HepG2 (cell line): Measurements from ENCODE around the gene SLAMF9. TPM values are rescaled to one million over a fixed set of nuclear protein-coding genes. Genes with fewer than 3 reads are reported as not detected.

ENCODE experiments used
- ATAC-seq: fragments of 200-7000 bp; cut with Tn5 transposase; 3 replicates; pipeline ENCODE4 v1.9.1; 2020; ENCODE audit warnings: mild to moderate bottlenecking, moderate library complexity
- BruUV-seq: library from RNA; stranded (reverse); fragments of 400-500 nt; replicated peaks from 2 replicates; lab custom pipeline; 2021; lab: Mats Ljungman, UMichigan
- CTCF ChIA-PET: fragments of 300-600 bp; formaldehyde crosslinking; extraction: SDS; loops from one replicate; lab custom pipeline; 2021; ENCODE audit warnings: low total read pairs, inconsistent platforms, low intra/inter-chr PET ratio; lab: Yijun Ruan, JAX
- POLR2A ChIA-PET: fragments of 350-600 bp; sonication (Branson Sonifier 250); formaldehyde crosslinking; loops from one replicate; lab custom pipeline; 2020; ENCODE audit warnings: antibody characterized with exemption, inconsistent platforms; lab: Yijun Ruan, JAX
- DNase-seq: peaks from one replicate; pipeline ENCODE4 v3.0.0-alpha.2; 2015; ENCODE audit warnings: low spot score
- FAIRE-seq: peaks from 3 replicates; lab custom pipeline; 2011; peaks lifted over from hg19 to GRCh38; lab: Jason Lieb, UNC
- H2AFZ ChIP-seq: one replicate; pipeline ENCODE4 v1.6.1; 2011; ENCODE audit warnings: low read length, inconsistent platforms
- H3K27ac ChIP-seq: fragments of 300-600 bp; 3 replicates; pipeline ENCODE4 v1.8.0; 2011; ENCODE audit warnings: mixed run types, mild to moderate bottlenecking, mixed read lengths, low read length, inconsistent platforms; ENCODE audit not compliant: insufficient read depth; ENCODE audit errors: extremely low read length
- H3K27me3 ChIP-seq, 2 experiments: fragments of 200-600 bp in 1 of 2; 2 replicates in 1 of 2; 3 replicates in 1 of 2; pipeline versions ENCODE4 v1.6.0 to v1.8.0; 2011; ENCODE audit warnings: low read length in 2 of 2, mild to moderate bottlenecking in 2 of 2, moderate library complexity in 2 of 2, inconsistent platforms in 1 of 2; ENCODE audit not compliant: insufficient read depth in 2 of 2, control insufficient read depth in 1 of 2
- H3K36me3 ChIP-seq, 2 experiments: fragments of 200-600 bp in 1 of 2; replicated peaks in 1 of 2; 2 replicates in 1 of 2; 3 replicates in 1 of 2; pipeline versions ENCODE4 v1.5.1 to v1.8.0; 2011; ENCODE audit warnings: low read length in 2 of 2, inconsistent platforms in 1 of 2; ENCODE audit not compliant: insufficient read depth in 2 of 2, control insufficient read depth in 1 of 2
- H3K4me1 ChIP-seq: 2 replicates; pipeline ENCODE4 v1.5.1; 2012; ENCODE audit warnings: low read length, inconsistent platforms; ENCODE audit not compliant: insufficient read depth
- H3K4me2 ChIP-seq: 2 replicates; pipeline ENCODE4 v1.6.0; 2011; ENCODE audit warnings: low read depth, low read length, inconsistent platforms
- H3K4me3 ChIP-seq, 3 experiments: fragments of 200-600 bp in 1 of 3; sonication (generic), shearing (Covaris generic) in 1 of 3; replicated peaks in 1 of 3; 2 replicates each; pipeline ENCODE4 v1.5.1; 2011 to 2016; ENCODE audit warnings: low read length in 3 of 3, inconsistent platforms in 2 of 3, low read depth in 2 of 3, mild to moderate bottlenecking in 2 of 3, control low read depth in 1 of 3, mixed read lengths in 1 of 3; ENCODE audit not compliant: insufficient read depth in 1 of 3
- H3K79me2 ChIP-seq: one replicate; pipeline ENCODE4 v1.6.1; 2011; ENCODE audit warnings: low read length, inconsistent platforms; ENCODE audit not compliant: insufficient read depth
- H3K9ac ChIP-seq: 2 replicates; pipeline ENCODE4 v1.6.0; 2011; ENCODE audit warnings: mild to moderate bottlenecking, low read depth, low read length, inconsistent platforms; ENCODE audit not compliant: insufficient read depth
- H3K9me3 ChIP-seq: 2 replicates; pipeline ENCODE4 v1.5.1; 2012; ENCODE audit warnings: mild to moderate bottlenecking, low read length
- H4K20me1 ChIP-seq: 2 replicates; pipeline ENCODE4 v1.6.0; 2011; ENCODE audit warnings: inconsistent platforms, mild to moderate bottlenecking, low read length, moderate library complexity; ENCODE audit not compliant: insufficient read depth
- BCLAF1 ChIP-seq: fragments of 450-650 bp; IDR thresholded peaks from 2 replicates; pipeline ENCODE4 v1.6.1; 2017; ENCODE audit warnings: mild to moderate bottlenecking
- CENPBD1 ChIP-seq: sonication (generic); formaldehyde crosslinking; IDR thresholded peaks from 2 replicates; pipeline ENCODE4 v1.8.0; 2022; ENCODE audit warnings: missing genetic modification reagents, low read depth, mild to moderate bottlenecking, borderline replicate concordance
- FOXA1 ChIP-seq, 2 experiments: fragments of 450-650 bp in 1 of 2; sonication (generic) in 1 of 2; formaldehyde crosslinking in 1 of 2; IDR thresholded peaks; 2 replicates each; pipeline versions ENCODE4 v1.4.0 to v1.6.1; 2016 to 2020; ENCODE audit warnings: missing genetic modification reagents in 1 of 2
- GABPA ChIP-seq, 2 experiments: IDR thresholded peaks; 2 replicates each; pipeline ENCODE4 v1.6.1; 2011 to 2016; ENCODE audit warnings: low read depth in 2 of 2, low read length in 1 of 2, missing biosample characterization in 1 of 2, missing genetic modification characterization in 1 of 2
- MBD4 ChIP-seq: IDR thresholded peaks from 2 replicates; pipeline ENCODE4 v1.6.1; 2012; ENCODE audit warnings: low read length, inconsistent platforms, borderline replicate concordance
- NR1H2 ChIP-seq: sonication (generic); formaldehyde crosslinking; IDR thresholded peaks from 2 replicates; pipeline ENCODE4 v1.8.1; 2022; ENCODE audit warnings: low read depth, missing genetic modification reagents, borderline replicate concordance
- PRDM15 ChIP-seq: sonication (generic); formaldehyde crosslinking; IDR thresholded peaks from 2 replicates; pipeline ENCODE4 v1.4.0; 2020; ENCODE audit warnings: missing genetic modification reagents
- SIX1 ChIP-seq: sonication (generic); formaldehyde crosslinking; IDR thresholded peaks from 2 replicates; pipeline ENCODE4 v1.4.0; 2020; ENCODE audit warnings: missing genetic modification reagents, borderline replicate concordance
- TCF7L2 ChIP-seq: IDR thresholded peaks from 2 replicates; pipeline ENCODE4 v1.6.1; 2011; ENCODE audit warnings: mild to moderate bottlenecking, low read depth, low read length, moderate library complexity
- U2AF2 ChIP-seq: fragments of 200-400 bp; formaldehyde crosslinking; IDR thresholded peaks from 2 replicates; pipeline ENCODE4 v1.6.1; 2017; ENCODE audit warnings: low read depth, mild to moderate bottlenecking, low read length
- ZNF136 ChIP-seq: sonication (generic); formaldehyde crosslinking; IDR thresholded peaks from 2 replicates; pipeline ENCODE4 v1.8.1; 2022; ENCODE audit warnings: low read depth, mild to moderate bottlenecking, moderate library complexity, missing genetic modification reagents
- ZNF143 ChIP-seq: sonication (generic); formaldehyde crosslinking; IDR thresholded peaks from 2 replicates; pipeline ENCODE4 v1.4.0; 2020; ENCODE audit warnings: missing genetic modification reagents
- ZNF281 ChIP-seq: sonication (generic); formaldehyde crosslinking; IDR thresholded peaks from 2 replicates; pipeline ENCODE4 v1.4.0; 2020; ENCODE audit warnings: missing genetic modification reagents, borderline replicate concordance
- ZNF572 ChIP-seq: sonication (generic); formaldehyde crosslinking; IDR thresholded peaks from 2 replicates; pipeline ENCODE4 v1.5.1; 2020; ENCODE audit warnings: mild to moderate bottlenecking, missing genetic modification reagents
- ZNF816 ChIP-seq: sonication (generic); formaldehyde crosslinking; IDR thresholded peaks from 2 replicates; pipeline ENCODE4 v1.8.0; 2022; ENCODE audit warnings: missing genetic modification reagents, mild to moderate bottlenecking, borderline replicate concordance
- WGBS: methylation state at CpG from one replicate; pipeline ENCODE4 v1.1.6; 2017; ENCODE audit warnings: low lambda C conversion rate; 5-methylcytosine and 5-hydroxymethylcytosine counted together
- in situ Hi-C: cut with HindIII; loops from 2 replicates; pipeline ENCODE4 v1.10.0; 2017; ENCODE audit warnings: low pct_unique_long_range_greater_than_20kb; ENCODE audit not compliant: extremely low pct_ligation_motif_present
- intact Hi-C: fragments of 100-400 bp; cut with micrococcal nuclease; formaldehyde crosslinking; loops from one replicate; pipeline ENCODE4 v1.10.0; 2022; ENCODE audit not compliant: unreplicated experiment
- polyA plus RNA-seq, 8 experiments: library from polyadenylated mRNA; depleted of rRNA in 3 of 8; stranded (reverse) in 7 of 8; unstranded in 1 of 8; fragments of >200 nt; fragmentation: Illumina TruSeq in 4 of 8; extraction: Trizol in 4 of 8; gene quantifications; 2 replicates each; pipeline versions ENCODE4 v1.2.1 to v1.2.3, GENCODE V29; 2011 to 2016; ENCODE audit warnings: low read depth in 4 of 8, missing spikeins in 1 of 8, mixed read lengths in 1 of 8; ENCODE audit not compliant: insufficient read depth in 1 of 8
- total RNA-seq, 5 experiments: library from RNA; depleted of rRNA; stranded (reverse); fragments of >200 nt; fragmentation: Illumina TruSeq; extraction: Trizol; gene quantifications; 2 replicates each; pipeline ENCODE4 v1.2.3, GENCODE V29; 2016; ENCODE audit warnings: low read depth in 1 of 5

SLAMF9 gene
- total and polyA plus RNA-seq, 2 of the 13 experiments (the other 11 are each of a cell fraction or from before 2014, with no cell fraction given), result 0.82 TPM; not detected in 1

GRCh38 chr1:159994896-159995295 is 40.9 kb upstream of the SLAMF9 start:
- no peak for DNase-seq
- Histone ChIP-seq H4K20me1 (no peaks in the 10 kb centered on the region), H3K9ac (no peak overlapping the region), H3K36me3 (no peaks in the 10 kb centered on the region), H3K27me3 (no peaks in the 10 kb centered on the region), H3K4me3 (no peak overlapping the region), H3K4me1 (peaks cover 8% of the 10 kb centered on the region; the same call in 1 of the 2 replicates), H3K9me3 (no peaks in the 10 kb centered on the region), H3K27ac (no peak overlapping the region), H3K4me2 (no peak overlapping the region), H3K79me2 (no peaks in the 10 kb centered on the region), H2AFZ (no peak overlapping the region)
- intact Hi-C loops (no loop called here), in situ Hi-C loops (no loop called here)
- no peak for FAIRE-seq
- no TSS peak for BruUV-seq
- ChIA-PET CTCF (no interaction called here), POLR2A (no interaction called here)
- no peak for ATAC-seq
- WGBS, result 18% methylated on average over 2 of the region's 2 CpGs
- no peak for TF ChIP-seq PRDM15 (CRISPR knock-in tag)
- TF ChIP-seq ZNF281 (CRISPR knock-in tag), result no peak
- no peak for TF ChIP-seq FOXA1 (IDR thresholded peaks at IDR 0.05)
- no peak for TF ChIP-seq FOXA1 (CRISPR knock-in tag; IDR thresholded peaks at IDR 0.05)
- no peak for TF ChIP-seq U2AF2
- TF ChIP-seq ZNF143, result no peak
- no peak for TF ChIP-seq ZNF136 (CRISPR knock-in tag)
- no peak for TF ChIP-seq ZNF816 (CRISPR knock-in tag)
- TF ChIP-seq CENPBD1, result no peak
- no peak for TF ChIP-seq GABPA (IDR thresholded peaks at IDR 0.05; ENCODE audit: low read depth, low read length)
- TF ChIP-seq GABPA (CRISPR knock-in tag; IDR thresholded peaks at IDR 0.05; ENCODE audit: low read depth), result no peak
- no peak for TF ChIP-seq BCLAF1
- no peak for TF ChIP-seq MBD4
- no peak for TF ChIP-seq NR1H2
- no peak for TF ChIP-seq TCF7L2
- TF ChIP-seq ZNF572 (CRISPR knock-in tag), result no peak
- TF ChIP-seq SIX1 (CRISPR knock-in tag), result no peak
